Measurements from ENCODE around the gene ANAPC13. TPM values are rescaled to one million over a fixed set of nuclear protein-coding genes. Genes with fewer than 3 reads are reported as not detected.

Gene ANAPC13
- total and polyA plus RNA-seq, 9 donors: 23.4 to 104 (median 44.0) TPM

GRCh38 chr3:134441821-134442220, 44.0 kb downstream of the ANAPC13 start:
- DNase-seq: no peak

GRCh38 chr3:134441321-134441720, 44.5 kb downstream of the ANAPC13 start:
- Histone ChIP-seq H3K27me3 (no peaks in the 10 kb centered on the region), H3K4me3 (no peak overlapping the region), H3K27ac (no peak overlapping the region), H3K36me3 (no peaks in the 10 kb centered on the region), H3K9me3 (no peaks in the 10 kb centered on the region), H3K4me1 (ENCODE audit: insufficient read depth) (no peaks in the 10 kb centered on the region)
- intact Hi-C loops (cut with DNase I): no loop called here
- TF ChIP-seq CTCF (IDR thresholded peaks at IDR 0.05) (no peak), POLR2A (IDR thresholded peaks at IDR 0.05) (no peak), EP300 (IDR thresholded peaks at IDR 0.05) (no peak)
- DNase-seq: no peak
- WGBS, 3 donors: 89 to 100% (median 94%) methylated on average over 1 of the region's 1 CpG

More at GRCh38 chr3:134441821-134442220, 44.0 kb downstream of the ANAPC13 start:
- WGBS, 3 donors: 71 to 76% (median 73%) methylated on average over 2 of the region's 2 CpGs
- intact Hi-C loops (cut with DNase I): no loop called here
- no peaks in the 10 kb centered on the region for H3K27me3 ChIP-seq
- no peaks in the 10 kb centered on the region for H3K4me1 ChIP-seq (ENCODE audit: insufficient read depth)
- no peak for TF ChIP-seq CTCF (IDR thresholded peaks at IDR 0.05)
- no peak for TF ChIP-seq POLR2A (IDR thresholded peaks at IDR 0.05)
- H3K4me3 ChIP-seq: no peak overlapping the region
- H3K27ac ChIP-seq: no peak overlapping the region
- no peaks in the 10 kb centered on the region for H3K9me3 ChIP-seq
- H3K36me3 ChIP-seq: no peaks in the 10 kb centered on the region

GRCh38 chr3:134437211-134437752, 48.5 kb downstream of the ANAPC13 start:
- no peaks in the 10 kb centered on the region for H3K9me3 ChIP-seq
- DNase-seq: no peak
- H3K36me3 ChIP-seq: no peaks in the 10 kb centered on the region
- WGBS, 3 donors: 49 to 66% (median 54%) methylated on average over 3 of the region's 3 CpGs
- H3K27ac ChIP-seq: no peak overlapping the region
- TF ChIP-seq CTCF (IDR thresholded peaks at IDR 0.05) (no peak), POLR2A (IDR thresholded peaks at IDR 0.05) (no peak), EP300 (IDR thresholded peaks at IDR 0.05) (no peak)
- no peaks in the 10 kb centered on the region for H3K4me1 ChIP-seq (ENCODE audit: insufficient read depth)
- H3K4me3 ChIP-seq: no peak overlapping the region
- intact Hi-C loops (cut with DNase I): no loop called here
- no peaks in the 10 kb centered on the region for H3K27me3 ChIP-seq

- DNase-seq: no peak
- Histone ChIP-seq H3K4me3 (no peak overlapping the region), H3K27me3 (no peaks in the 10 kb centered on the region), H3K27ac (no peak overlapping the region), H3K4me1 (ENCODE audit: insufficient read depth) (no peaks in the 10 kb centered on the region), H3K9me3 (no peaks in the 10 kb centered on the region), H3K36me3 (no peaks in the 10 kb centered on the region)
- TF ChIP-seq EP300 (IDR thresholded peaks at IDR 0.05) (no peak), POLR2A (IDR thresholded peaks at IDR 0.05) (no peak), CTCF (IDR thresholded peaks at IDR 0.05) (no peak)
- intact Hi-C loops (cut with DNase I): no loop called here
- WGBS, 3 donors: 85 to 89% (median 87%) methylated on average over 3 of the region's 3 CpGs
Measured at GRCh38 chr3:134432236-134432635, 53.5 kb downstream of the ANAPC13 start.

All from ovary (tissue), 9 donors.